LHCN-M2 (cell line): ENCODE results near the gene SFXN5. TPM values are rescaled to one million over a fixed set of nuclear protein-coding genes. Genes with fewer than 3 reads are reported as not detected.

Experiments
- DNase-seq: peaks from one replicate; pipeline ENCODE4 v3.0.0-alpha.2; 2012; ENCODE audit warnings: low read depth
- total RNA-seq: library from RNA; depleted of rRNA; stranded (reverse); fragments of >200 nt; gene quantifications from 2 replicates; pipeline ENCODE4 v1.2.3, GENCODE V29; 2014

The SFXN5 gene
- total RNA-seq, 1 experiment from 2014 or later = 12.9 TPM

DNA sequence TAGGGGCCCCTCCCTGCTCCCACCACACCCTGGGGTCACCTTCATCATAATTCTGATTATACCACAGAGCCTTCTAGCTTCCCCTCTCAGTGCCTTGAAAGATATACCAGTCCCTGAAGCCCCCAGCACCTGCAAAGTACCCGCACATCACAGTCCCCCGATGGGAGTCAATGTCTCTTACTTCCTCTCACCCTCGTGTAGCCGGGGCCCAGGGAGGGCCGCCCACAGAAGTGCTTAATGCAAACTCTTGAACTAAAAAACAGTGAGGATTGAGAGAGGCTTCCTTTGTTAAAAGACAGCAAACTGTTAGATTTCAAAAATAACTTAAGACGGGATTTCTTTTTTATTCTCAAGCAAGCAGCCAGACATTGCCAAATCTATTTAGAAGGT lies 76.5 kb downstream of the SFXN5 start:
- DNase-seq = no peak

DNA sequence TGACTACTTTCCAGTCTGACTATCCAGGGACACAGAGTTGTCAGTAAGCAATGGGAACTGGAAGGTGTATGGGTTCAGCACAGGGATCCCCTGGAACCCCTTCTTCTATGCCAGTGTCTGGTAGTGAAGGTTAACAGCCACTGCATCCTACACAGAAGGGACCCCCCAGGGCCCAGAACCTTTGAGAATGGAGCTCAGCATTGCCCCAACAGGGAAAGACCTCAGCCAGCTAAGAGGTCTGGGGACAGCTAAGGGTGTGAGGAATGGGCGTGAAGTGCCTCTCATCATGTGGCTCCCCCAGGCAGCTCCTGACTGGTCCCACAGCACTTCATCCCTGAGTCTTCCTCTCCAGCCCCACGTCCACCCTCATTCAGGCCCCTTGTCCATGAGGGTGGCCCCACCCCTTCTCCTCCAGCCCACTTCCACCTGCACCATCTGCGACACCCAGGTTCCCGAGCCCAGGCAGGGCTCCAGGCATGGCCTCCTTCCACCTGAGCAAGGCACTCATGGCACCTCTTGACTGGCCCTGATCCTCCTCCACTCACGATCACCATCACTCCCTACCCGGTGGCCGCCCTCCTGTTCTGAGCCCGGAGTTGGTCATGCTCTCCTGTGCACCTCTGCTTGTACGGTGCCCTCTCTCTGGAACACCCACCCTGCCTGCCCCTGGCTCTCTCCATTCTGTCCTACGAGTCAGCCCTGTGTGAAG lies 77.1 kb downstream of the SFXN5 start:
- no peak for DNase-seq

DNA sequence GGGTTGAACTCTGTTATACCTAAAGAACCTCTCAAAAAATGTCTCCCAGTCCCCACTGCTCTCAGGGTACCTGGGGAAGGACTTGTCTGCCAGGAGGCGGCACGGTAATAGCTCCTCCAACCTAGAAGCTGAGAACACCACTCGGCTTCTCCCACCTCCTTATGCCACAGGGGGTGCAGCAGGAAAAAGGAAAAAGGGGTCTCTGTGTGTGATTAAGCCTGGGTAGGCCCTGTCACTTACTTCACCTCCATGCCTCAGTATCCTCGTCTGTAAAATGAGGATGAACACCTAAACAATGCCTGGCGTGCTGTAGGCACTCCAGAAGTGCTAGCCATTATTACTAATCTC lies 77.6 kb downstream of the SFXN5 start:
- no peak for DNase-seq

- peak; percentile 21 for DNase-seq
Measured at GRCh38 chr2:72993147-72993932, 78.2 kb downstream of the SFXN5 start.

GRCh38 chr2:72992734-72993102 lies 78.8 kb downstream of the SFXN5 start:
- DNase-seq = no peak

DNA sequence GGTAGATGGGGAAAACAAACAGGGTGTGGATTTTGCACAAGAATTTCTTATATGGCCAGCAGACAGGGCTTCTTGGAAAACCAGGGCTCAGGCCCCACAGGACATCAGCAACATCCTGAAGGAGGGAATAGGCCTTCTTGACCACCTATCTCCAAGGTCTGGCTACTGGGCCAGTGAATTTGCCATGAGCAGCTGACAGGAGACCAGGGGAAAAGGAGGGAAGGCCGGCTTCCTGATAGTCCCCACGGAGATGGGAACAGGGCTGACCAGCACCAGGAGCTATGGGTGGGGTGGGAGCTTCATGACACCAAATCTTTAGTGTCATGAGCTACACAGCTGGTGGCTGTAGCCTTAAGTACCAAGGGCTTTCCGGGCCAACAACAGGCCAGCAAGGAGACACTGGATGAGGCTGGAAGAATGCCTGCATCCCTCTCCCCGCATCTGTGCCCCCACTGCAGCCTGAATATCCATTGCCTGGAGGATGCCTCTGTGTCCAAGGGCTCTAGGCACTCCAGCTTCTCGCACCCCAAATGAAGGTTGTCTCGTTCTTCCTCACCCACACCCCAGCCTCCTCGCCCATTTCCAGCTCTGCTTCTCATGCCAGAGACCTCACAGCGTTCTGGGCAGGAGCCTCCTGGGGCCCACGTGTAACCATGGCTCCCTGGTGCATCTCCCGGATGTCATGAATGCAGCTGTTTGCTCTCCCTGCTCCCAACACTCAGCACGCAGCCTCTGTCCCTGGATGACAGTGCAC lies 79.4 kb downstream of the SFXN5 start:
- no peak for DNase-seq

- no peak for DNase-seq
Measured at GRCh38 chr2:72991439-72991725, 80.1 kb downstream of the SFXN5 start.

DNA sequence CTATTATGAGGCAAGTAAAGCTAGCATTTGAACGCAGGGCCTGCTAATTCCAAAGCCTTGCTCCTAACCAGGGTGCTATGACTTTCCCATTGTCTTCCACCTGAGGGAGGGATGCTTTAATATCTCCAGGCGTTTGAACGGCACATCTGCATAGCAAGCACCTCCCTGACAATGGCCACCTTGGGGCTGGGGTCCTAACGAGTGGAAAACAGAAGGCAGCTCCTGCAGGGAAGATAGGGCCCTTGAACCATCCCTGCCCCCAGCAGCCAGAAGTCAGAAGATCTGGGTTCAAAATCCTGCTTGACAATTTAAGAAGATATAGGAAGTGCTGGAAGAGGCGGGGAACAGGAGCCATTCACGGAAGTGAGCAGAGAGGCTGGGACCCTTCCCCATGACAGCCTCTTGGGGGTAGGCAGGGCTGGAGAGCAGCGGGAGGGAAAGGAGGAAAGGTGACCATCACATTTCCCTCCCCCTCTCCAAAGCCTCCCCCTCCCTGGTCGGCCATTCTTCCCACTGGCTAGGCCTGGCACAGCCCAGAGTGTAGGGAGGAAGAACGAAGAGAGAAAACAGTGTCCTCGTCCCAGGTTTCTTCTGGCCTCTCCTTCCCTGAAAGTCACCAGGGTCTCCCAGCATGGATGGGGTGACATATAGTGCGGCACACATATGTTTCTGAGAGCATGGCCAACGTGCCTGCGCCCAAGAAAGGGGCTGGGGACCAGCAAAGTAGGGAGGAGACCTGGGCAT lies 80.6 kb downstream of the SFXN5 start:
- DNase-seq = no peak

- no peak for DNase-seq
Measured at GRCh38 chr2:72989770-72990556, 81.5 kb downstream of the SFXN5 start.

DNA sequence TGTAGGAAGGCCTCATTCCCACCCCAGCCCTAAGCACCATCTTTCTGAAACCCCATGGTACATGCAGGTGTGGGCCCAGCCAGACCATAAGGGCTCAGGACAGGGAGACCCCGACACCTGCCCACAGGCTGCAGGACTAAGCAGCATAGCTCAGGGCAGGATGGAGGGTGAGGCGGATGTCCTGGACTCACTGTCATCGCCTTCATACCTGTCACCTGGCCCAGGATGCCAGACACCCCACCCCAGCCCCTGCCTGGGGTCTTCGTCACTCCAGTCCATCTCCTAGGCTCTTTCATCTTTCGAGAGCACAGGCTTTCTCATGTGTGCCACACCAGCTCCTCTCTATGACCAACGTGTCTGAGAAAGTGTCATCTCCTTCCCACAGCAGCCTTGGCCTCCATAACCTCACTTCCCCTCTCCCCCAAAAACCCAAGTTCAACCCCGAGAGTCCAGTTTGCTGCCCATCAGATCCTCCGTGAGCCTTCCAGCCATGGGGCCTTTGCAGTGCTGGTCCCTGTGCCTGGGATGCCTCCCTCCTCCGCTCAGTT lies 82.7 kb downstream of the SFXN5 start:
- no peak for DNase-seq

GRCh38 chr2:72988041-72988440 lies 83.5 kb downstream of the SFXN5 start:
- no peak for DNase-seq

DNA sequence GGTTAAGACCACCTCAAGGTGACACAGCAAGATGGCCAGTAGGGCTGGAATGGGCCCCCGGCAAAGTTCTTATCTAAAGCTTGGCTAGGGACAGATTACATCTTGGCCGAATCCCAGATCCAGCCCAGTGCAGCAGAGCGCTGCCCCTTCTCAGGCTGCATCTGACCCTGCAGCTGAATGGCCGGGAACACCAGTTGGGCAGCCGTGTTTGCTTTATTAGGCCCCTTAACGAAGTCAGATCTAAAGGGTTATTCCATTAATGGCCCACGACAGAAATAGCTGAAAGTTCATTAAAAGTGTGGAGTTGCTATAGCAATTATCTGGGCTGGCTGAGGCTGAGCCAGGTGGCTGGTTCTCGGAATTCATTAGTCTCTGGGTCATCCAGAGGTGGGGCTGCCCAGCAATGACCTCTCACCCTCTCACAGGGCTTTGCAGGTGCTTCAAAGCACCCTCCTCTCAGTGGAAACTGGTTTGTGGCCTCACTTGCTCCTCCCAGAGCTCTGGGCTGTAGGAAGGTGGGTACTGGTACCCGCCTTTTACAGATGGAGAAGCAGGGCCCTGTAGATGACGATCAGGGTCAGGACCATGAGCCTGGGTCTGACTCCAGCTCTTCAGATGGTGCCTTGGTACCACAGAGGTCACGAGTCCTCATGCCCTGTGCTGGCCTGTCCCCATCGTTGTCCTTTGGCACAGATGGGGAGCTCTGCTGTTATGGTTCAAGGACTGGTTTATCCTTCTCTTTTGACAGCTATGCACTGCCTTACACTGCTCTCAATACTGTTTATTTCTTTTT lies 85.4 kb downstream of the SFXN5 start:
- no peak for DNase-seq

DNA sequence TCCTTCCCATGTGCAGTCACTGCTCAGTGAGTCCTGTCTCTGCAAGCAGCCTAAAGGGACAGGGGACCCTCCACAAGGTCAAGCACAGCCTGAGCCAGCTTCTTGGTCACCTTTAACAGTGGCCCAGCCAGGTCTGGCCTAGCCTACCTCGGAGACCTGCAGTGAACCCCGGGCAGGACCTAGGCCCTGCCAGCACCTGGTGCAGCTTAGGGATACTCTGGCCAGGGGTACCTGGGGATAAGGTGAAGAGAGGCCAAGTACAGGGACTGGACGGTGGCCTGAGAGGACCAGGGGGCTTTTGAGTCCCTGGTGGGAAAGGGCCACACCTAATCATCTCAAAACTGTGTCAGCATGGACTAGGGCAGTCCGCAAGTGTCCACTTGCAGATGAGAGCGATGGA lies 86.4 kb downstream of the SFXN5 start:
- DNase-seq = no peak

GRCh38 chr2:72984172-72984671 lies 87.3 kb downstream of the SFXN5 start:
- DNase-seq = no peak

- no peak for DNase-seq
Measured at GRCh38 chr2:72983500-72984161, 87.9 kb downstream of the SFXN5 start.

- DNase-seq = no peak
Measured at GRCh38 chr2:72982781-72983499, 88.6 kb downstream of the SFXN5 start.

DNA sequence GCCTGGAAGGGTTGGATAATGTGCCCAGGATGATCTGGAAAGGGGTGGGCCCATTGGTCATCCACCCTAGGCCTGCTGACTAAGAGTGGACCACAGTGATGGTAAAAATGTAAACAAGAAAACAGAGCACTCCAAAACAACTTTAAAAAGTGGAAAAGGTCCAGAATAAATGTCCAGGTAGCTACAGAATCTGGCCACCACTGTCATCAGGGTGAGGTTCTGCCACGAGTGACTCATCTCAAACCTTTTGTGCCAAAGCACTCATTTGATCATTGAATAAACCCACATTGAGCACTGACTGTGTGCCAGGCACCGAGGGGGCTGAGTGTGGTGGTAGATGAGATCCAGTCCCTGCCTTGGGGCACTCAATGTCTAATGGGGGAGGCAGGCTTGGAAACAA lies 89.3 kb downstream of the SFXN5 start:
- no peak for DNase-seq

GRCh38 chr2:72981536-72981935 lies 90.0 kb downstream of the SFXN5 start:
- no peak for DNase-seq
